ENCODE measurements around the gene CHIT1. TPM values are rescaled to one million over a fixed set of nuclear protein-coding genes. Genes with fewer than 3 reads are reported as not detected.

CHIT1 gene
- polyA plus RNA-seq, 1 of the 3 experiments (the other 2 are of a cell fraction) = not detected

Other genes starting within 250 kb of the CHIT1 start
- 47.9 and 62.2 TPM in 2 replicates for gene TMEM183A, start 222.3 kb downstream of the CHIT1 start, polyA plus RNA-seq (2012; rRNA removed)
- 4.4 and 5.5 TPM in 2 replicates for gene PPFIA4, start 203.2 kb downstream of the CHIT1 start, polyA plus RNA-seq (2012; rRNA removed)
- gene MYOG, start 143.7 kb downstream of the CHIT1 start, polyA plus RNA-seq (2012; rRNA removed) = not detected in 2 replicates
- gene ADORA1, start 101.9 kb downstream of the CHIT1 start, polyA plus RNA-seq (2012; rRNA removed) = 3.2 and 4.8 TPM in 2 replicates
- gene MYBPH, start 53.8 kb downstream of the CHIT1 start, polyA plus RNA-seq (2012; rRNA removed) = 0.12 TPM in 1 of 2 replicates, not detected in the other
- not detected in 2 replicates for gene CHI3L1, start 43.0 kb downstream of the CHIT1 start, polyA plus RNA-seq (2012; rRNA removed)
- 26.2 and 33.5 TPM in 2 replicates for gene BTG2, start 75.8 kb upstream of the CHIT1 start, polyA plus RNA-seq (2012; rRNA removed)
- not detected in 2 replicates for gene FMOD, start 121.4 kb upstream of the CHIT1 start, polyA plus RNA-seq (2012; rRNA removed)
- gene PRELP, start 246.1 kb upstream of the CHIT1 start, polyA plus RNA-seq (2012; rRNA removed) = 0.26 and 0.48 TPM in 2 replicates